SJCRH30 (cell line): ENCODE data around the gene SRSF3. TPM values are rescaled to one million over a fixed set of nuclear protein-coding genes. Genes with fewer than 3 reads are reported as not detected.

Experiments used
- DNase-seq, 2 experiments: peaks; one replicate each; pipeline ENCODE4 v3.0.0-alpha.2; 2015 to 2020
- H3K27ac ChIP-seq: fragments of 250-450 bp; sonication (Bioruptor Pico); 2 replicates; pipeline ENCODE4 v1.5.1; 2020; ENCODE audit warnings: mild to moderate bottlenecking, moderate library complexity
- H3K27me3 ChIP-seq: fragments of 250-450 bp; sonication (Bioruptor Pico); 2 replicates; pipeline ENCODE4 v1.5.1; 2020; ENCODE audit warnings: mild to moderate bottlenecking, moderate library complexity
- H3K36me3 ChIP-seq: fragments of 250-450 bp; sonication (Bioruptor Pico); 2 replicates; pipeline ENCODE4 v1.5.1; 2020; ENCODE audit warnings: mild to moderate bottlenecking, moderate library complexity
- H3K4me1 ChIP-seq: fragments of 250-450 bp; sonication (Bioruptor Pico); 2 replicates; pipeline ENCODE4 v1.5.1; 2020; ENCODE audit warnings: mild to moderate bottlenecking, moderate library complexity
- H3K4me3 ChIP-seq: fragments of 250-450 bp; sonication (Bioruptor Pico); 2 replicates; pipeline ENCODE4 v1.5.1; 2020; ENCODE audit warnings: mild to moderate bottlenecking, moderate library complexity
- H3K9me3 ChIP-seq: fragments of 250-450 bp; sonication (Bioruptor Pico); replicated peaks from 2 replicates; pipeline ENCODE4 v1.5.1; 2020; ENCODE audit warnings: mild to moderate bottlenecking, moderate library complexity
- total RNA-seq: library from RNA; depleted of rRNA; stranded (reverse); fragments of >200 nt; shearing (Covaris generic); gene quantifications from 2 replicates; pipeline ENCODE4 v1.2.3, GENCODE V29; 2014; rRNA removed

The SRSF3 gene
- total RNA-seq = 395 and 493 TPM in 2 replicates

DNA sequence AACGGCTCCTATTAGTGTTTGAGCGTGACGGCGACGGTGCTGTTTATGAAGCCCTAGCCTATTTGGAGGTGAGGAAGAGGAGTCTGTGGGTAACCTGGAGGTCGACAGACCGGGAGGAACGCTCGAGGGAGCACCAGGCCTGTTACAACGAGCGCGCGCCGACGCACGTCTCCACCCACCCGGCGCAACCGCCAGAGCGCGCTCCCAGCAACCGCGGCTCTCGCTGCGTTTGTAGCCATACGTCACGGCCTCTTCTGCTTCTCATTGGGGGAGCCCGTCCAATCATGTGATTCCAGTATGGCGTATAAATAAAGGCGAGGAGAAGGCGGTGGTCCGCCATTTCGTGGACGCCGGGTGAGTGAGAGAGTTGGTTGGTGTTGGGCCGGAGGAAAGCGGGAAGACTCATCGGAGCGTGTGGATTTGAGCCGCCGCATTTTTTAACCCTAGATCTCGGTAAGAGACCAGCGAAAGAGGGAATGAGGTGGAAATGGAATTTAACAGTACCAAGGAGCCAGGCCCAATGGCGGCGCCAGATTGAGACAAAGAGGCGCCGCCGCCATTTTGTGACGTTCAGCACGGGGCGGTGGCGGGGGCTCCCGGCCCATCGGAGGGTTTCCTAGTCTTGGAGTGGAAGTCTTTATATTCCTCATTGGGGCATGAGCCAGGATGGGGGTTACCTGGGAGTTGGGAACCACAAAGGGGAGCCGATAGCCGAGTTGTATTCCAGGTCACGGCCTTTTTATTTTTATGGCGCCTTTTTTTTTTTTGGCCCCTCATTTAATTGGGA is at the start of gene SRSF3:
Gene SRSF3 (plus strand): TSS at position 334 of the 787 bp plus-strand sequence. CDS start 2,401 bp downstream, outside the sequence.
- Histone ChIP-seq H3K27ac (peak within 1 kb of the TSS; percentile 98), H3K4me1 (peaks cover 10% of the 10 kb centered on the region), H3K27me3 (no peaks in the 10 kb centered on the region), H3K36me3 (peaks cover 44% of the 10 kb centered on the region), H3K9me3 (no peaks in the 10 kb centered on the region), H3K4me3 (peak within 1 kb of the TSS; percentile 93)
- DNase-seq = peak; percentile 98

DNA sequence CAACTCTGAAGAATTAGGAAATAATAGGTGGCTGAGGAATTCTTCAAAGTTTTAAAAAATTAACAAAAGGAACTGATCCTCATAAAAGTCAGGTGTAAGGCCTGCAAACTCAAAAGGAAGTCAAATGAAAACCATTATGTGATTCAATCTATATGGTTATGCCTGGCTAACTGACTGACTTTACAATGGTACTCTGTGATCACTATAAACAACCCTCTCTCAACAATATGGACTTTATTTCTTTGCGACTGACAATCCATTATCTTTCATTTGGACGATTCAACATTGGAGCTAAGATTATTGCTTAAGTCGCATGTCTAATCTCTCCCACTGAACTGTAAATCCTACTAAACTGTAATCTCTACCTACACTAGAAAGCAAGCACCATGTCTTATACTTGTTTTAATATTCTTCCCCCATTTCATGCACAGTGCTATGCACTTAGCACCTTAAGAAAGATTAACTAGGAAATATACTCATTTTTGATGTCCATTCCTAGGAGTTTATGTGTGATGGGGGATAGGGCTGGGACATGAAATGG is 48.3 kb upstream of the SRSF3 start:
- Histone ChIP-seq H3K27me3 (no peaks in the 10 kb centered on the region), H3K9me3 (no peaks in the 10 kb centered on the region), H3K4me1 (peaks cover 2% of the 10 kb centered on the region; the same call in 1 of the 2 replicates), H3K36me3 (0 out of 2 replicates have a peak, but pooled peaks cover 4% of the 10 kb centered on the region), H3K4me3 (peak overlapping the region; percentile 86), H3K27ac (no peak overlapping the region)
- no peak for DNase-seq

- H3K9me3 ChIP-seq = no peaks in the 10 kb centered on the region
- H3K27me3 ChIP-seq = no peaks in the 10 kb centered on the region
- H3K4me1 ChIP-seq = peaks cover 2% of the 10 kb centered on the region; the same call in 1 of the 2 replicates
- H3K27ac ChIP-seq = peak overlapping the region; percentile 76
- DNase-seq = peak; percentile 10 to 45
- H3K4me3 ChIP-seq = peak overlapping the region; percentile 86
- H3K36me3 ChIP-seq = 0 out of 2 replicates have a peak, but pooled peaks cover 2% of the 10 kb centered on the region
Measured at GRCh38 chr6:36546308-36546919, 47.7 kb upstream of the SRSF3 start.

GRCh38 chr6:36546920-36547645 is 47.1 kb upstream of the SRSF3 start, which contains the start of gene STK38:
Gene STK38, minus strand, starts transcription at chr6:36547479. Its CDS starts 7,277 bp downstream, at chr6:36540202.
- DNase-seq = peak; percentile 90 to 92
- Histone ChIP-seq H3K27ac (peak within 1 kb of the TSS; percentile 76), H3K27me3 (no peaks in the 10 kb centered on the region), H3K4me1 (peaks cover 2% of the 10 kb centered on the region; the same call in 1 of the 2 replicates), H3K9me3 (no peaks in the 10 kb centered on the region), H3K36me3 (no peaks in the 10 kb centered on the region), H3K4me3 (peak within 1 kb of the TSS; percentile 86)

GRCh38 chr6:36547646-36548400 is 46.3 kb upstream of the SRSF3 start:
- Histone ChIP-seq H3K27ac (no peak overlapping the region; the same call in 1 of the 2 replicates), H3K4me3 (peak overlapping the region; percentile 86), H3K36me3 (no peaks in the 10 kb centered on the region), H3K9me3 (no peaks in the 10 kb centered on the region), H3K27me3 (no peaks in the 10 kb centered on the region), H3K4me1 (no peaks in the 10 kb centered on the region; the same call in 1 of the 2 replicates)
- no peak for DNase-seq

DNA sequence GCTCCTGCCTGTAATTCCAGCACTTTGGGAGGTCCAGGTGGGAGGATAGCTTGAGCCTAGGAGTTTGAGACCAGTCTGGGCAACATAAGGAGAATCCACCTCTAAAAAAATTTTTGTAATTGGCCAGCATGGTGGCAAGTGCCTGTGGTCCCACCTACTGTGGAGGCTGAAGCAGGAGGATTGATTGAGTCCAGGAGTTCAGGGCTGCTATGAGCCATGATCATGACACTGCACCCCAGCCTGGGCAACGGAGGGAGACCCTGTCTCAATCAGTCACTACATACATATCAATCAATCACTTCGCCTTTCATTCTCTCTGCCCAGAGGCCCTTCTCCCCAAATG is 45.8 kb upstream of the SRSF3 start:
- H3K36me3 ChIP-seq = no peaks in the 10 kb centered on the region
- DNase-seq = no peak
- H3K4me3 ChIP-seq = no peak overlapping the region
- H3K9me3 ChIP-seq = no peaks in the 10 kb centered on the region
- H3K27ac ChIP-seq = no peak overlapping the region
- H3K27me3 ChIP-seq = no peaks in the 10 kb centered on the region
- H3K4me1 ChIP-seq = no peaks in the 10 kb centered on the region; the same call in 1 of the 2 replicates

- Histone ChIP-seq H3K27ac (no peak overlapping the region), H3K4me3 (no peak overlapping the region), H3K9me3 (no peaks in the 10 kb centered on the region), H3K27me3 (no peaks in the 10 kb centered on the region), H3K4me1 (peaks cover 4% of the 10 kb centered on the region; the same call in 1 of the 2 replicates), H3K36me3 (no peaks in the 10 kb centered on the region)
- no peak for DNase-seq
Measured at GRCh38 chr6:36550473-36551000, 43.6 kb upstream of the SRSF3 start.

GRCh38 chr6:36555750-36556252 is 38.4 kb upstream of the SRSF3 start:
- no peak for DNase-seq
- Histone ChIP-seq H3K9me3 (no peaks in the 10 kb centered on the region), H3K27me3 (no peaks in the 10 kb centered on the region), H3K4me3 (no peak overlapping the region), H3K27ac (no peak overlapping the region), H3K36me3 (no peaks in the 10 kb centered on the region), H3K4me1 (peaks cover 4% of the 10 kb centered on the region; the same call in 1 of the 2 replicates)

DNA sequence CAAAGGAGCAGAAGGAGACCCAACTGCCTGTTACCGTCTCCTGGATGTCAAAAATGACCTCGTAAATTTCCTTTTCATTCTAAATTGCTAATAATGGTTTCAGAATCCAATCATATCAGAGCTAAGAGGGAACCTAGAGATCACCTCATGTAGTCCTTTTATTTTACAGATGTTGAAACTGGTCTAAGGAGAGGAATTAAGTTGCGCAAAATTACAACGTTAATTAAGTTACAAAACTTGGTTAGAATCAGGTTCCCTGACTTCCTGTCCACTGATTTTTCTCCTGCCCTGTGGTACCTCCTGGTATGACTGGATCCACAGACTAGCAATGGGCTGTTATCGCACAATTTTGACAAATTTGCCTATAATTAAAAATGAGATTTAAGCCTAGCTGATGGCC is 37.9 kb upstream of the SRSF3 start:
- H3K27ac ChIP-seq = no peak overlapping the region
- H3K36me3 ChIP-seq = no peaks in the 10 kb centered on the region
- no peaks in the 10 kb centered on the region for H3K9me3 ChIP-seq
- DNase-seq = no peak
- no peak overlapping the region for H3K4me3 ChIP-seq
- no peaks in the 10 kb centered on the region for H3K27me3 ChIP-seq
- H3K4me1 ChIP-seq = peaks cover 4% of the 10 kb centered on the region; the same call in 1 of the 2 replicates

DNA sequence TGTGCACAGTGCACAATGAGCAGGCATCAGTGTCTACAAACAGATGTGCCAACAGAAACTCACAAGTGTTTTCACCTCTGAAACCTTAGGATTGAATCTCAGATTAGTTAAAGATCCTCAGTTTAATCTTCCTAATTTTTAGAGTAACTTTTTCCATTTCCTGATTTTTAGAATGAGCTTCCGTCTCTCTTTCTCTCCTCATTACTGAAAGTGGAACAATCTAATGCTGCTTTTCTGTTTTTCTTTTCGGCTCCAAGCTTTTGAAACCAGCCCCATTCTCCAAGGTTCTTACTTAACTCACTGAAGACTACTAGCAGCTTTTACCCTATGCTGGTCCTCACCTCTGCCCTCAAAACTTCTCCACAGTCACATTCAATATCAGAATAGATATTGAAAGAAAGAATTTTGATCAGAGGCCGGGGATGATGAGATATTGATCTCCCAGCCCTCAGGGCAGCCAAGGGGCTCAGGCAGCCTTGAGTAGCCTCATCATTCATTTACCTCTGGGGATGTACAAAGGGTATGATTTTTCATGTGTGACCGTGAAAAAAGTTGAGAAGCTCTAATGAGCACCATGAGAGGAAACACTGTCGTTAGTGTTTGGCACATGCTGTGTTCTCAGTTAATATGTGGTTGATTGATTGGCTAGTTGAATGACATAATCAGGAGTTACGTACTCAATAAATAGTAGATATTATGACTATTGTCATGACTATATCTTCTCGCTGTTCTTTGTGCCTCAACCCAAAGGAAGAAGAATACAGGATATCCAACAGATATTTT is 35.0 kb upstream of the SRSF3 start:
- no peak for DNase-seq
- Histone ChIP-seq H3K4me1 (peaks cover 17% of the 10 kb centered on the region), H3K27ac (no peak overlapping the region), H3K36me3 (no peaks in the 10 kb centered on the region), H3K4me3 (no peak overlapping the region), H3K27me3 (no peaks in the 10 kb centered on the region), H3K9me3 (no peaks in the 10 kb centered on the region)

- H3K27me3 ChIP-seq = no peaks in the 10 kb centered on the region
- H3K9me3 ChIP-seq = no peaks in the 10 kb centered on the region
- H3K27ac ChIP-seq = no peak overlapping the region
- H3K36me3 ChIP-seq = no peaks in the 10 kb centered on the region
- DNase-seq = no peak
- no peak overlapping the region for H3K4me3 ChIP-seq
- H3K4me1 ChIP-seq = peaks cover 13% of the 10 kb centered on the region
Measured at GRCh38 chr6:36560822-36561221, 33.3 kb upstream of the SRSF3 start.

- Histone ChIP-seq H3K36me3 (no peaks in the 10 kb centered on the region), H3K27me3 (no peaks in the 10 kb centered on the region), H3K4me1 (peaks cover 13% of the 10 kb centered on the region), H3K9me3 (no peaks in the 10 kb centered on the region), H3K27ac (no peak overlapping the region), H3K4me3 (no peak overlapping the region)
- peak; percentile 54 to 66 for DNase-seq
Measured at GRCh38 chr6:36563237-36563927, 30.8 kb upstream of the SRSF3 start.

- Histone ChIP-seq H3K9me3 (no peaks in the 10 kb centered on the region), H3K27ac (no peak overlapping the region), H3K27me3 (no peaks in the 10 kb centered on the region), H3K36me3 (no peaks in the 10 kb centered on the region), H3K4me1 (peaks cover 13% of the 10 kb centered on the region), H3K4me3 (no peak overlapping the region)
- no peak for DNase-seq
Measured at GRCh38 chr6:36563928-36564284, 30.3 kb upstream of the SRSF3 start.
